Mesothelial cell of epicardium (in vitro differentiated cells): Measurements from ENCODE around the gene GK. TPM values are rescaled to one million over a fixed set of nuclear protein-coding genes. Genes with fewer than 3 reads are reported as not detected.

ENCODE experiments used
- DNase-seq, 2 experiments: peaks; one replicate each; pipeline ENCODE4 v3.0.0; 2021; ENCODE audit warnings: low spot score in 2 of 2; ENCODE audit not compliant: unreplicated experiment in 2 of 2
- H3K27ac Mint-ChIP-seq: 2 replicates; pipeline ENCODE4 v1.8.0; 2021; ENCODE audit warnings: mixed read lengths
- H3K27me3 Mint-ChIP-seq: 2 replicates; pipeline ENCODE4 v1.8.0; 2021; ENCODE audit warnings: low read depth, mixed read lengths
- H3K36me3 Mint-ChIP-seq: 2 replicates; pipeline ENCODE4 v1.8.0; 2021; ENCODE audit warnings: mixed read lengths
- H3K4me1 Mint-ChIP-seq: 2 replicates; pipeline ENCODE4 v1.8.0; 2021; ENCODE audit warnings: mixed read lengths
- H3K4me3 Mint-ChIP-seq: 2 replicates; pipeline ENCODE4 v1.8.0; 2021; ENCODE audit warnings: mild to moderate bottlenecking, moderate library complexity, mixed read lengths
- H3K9me3 Mint-ChIP-seq: 2 replicates; pipeline ENCODE4 v1.8.0; 2021; ENCODE audit warnings: mixed read lengths
- total RNA-seq: library from RNA; stranded (reverse); gene quantifications from 3 replicates; pipeline ENCODE4 v1.2.1, GENCODE V29; 2021
- TF ChIP-seq, protein P1 (sequence below): fragments of 200-600 bp; sonication (generic); IDR thresholded peaks from one replicate; pipeline ENCODE4 v1.5.0; 2021; ENCODE audit warnings: antibody characterized with exemption; ENCODE audit not compliant: unreplicated experiment

The GK gene
- total RNA-seq, 1 donor from 2014 or later = 8.0 TPM

DNA sequence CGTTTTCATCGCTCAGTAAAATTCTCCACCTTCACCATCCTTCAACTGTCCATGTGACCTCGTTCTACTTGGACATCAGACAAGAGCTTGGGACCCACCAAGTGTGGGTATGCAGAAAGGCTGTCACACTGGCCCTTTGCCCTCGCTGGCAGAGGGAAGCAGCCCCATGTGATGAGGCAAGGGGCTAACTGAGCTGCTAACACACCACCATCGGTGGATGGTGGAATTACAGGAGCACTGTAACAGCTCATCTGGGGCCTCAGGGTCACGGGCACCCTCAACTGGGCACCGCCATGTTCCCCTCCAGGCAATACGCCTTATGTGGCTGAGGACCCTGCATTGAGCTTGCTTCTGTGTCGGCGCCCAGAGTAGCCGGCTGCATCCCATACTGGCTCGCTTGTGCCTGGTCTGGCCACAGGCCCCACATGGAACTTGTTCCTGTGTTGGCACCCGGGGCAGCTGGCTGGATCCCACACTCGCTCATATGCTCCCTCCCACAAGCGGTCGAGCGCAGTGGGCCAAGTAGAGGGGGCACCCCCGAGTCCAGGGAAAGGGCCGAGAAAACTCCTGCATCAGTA lies 126.3 kb downstream of the GK start:
- Mint-ChIP-seq H3K9me3 (peaks cover 36% of the 10 kb centered on the region), H3K36me3 (peaks cover 2% of the 10 kb centered on the region), H3K27me3 (no peaks in the 10 kb centered on the region), H3K4me1 (no peaks in the 10 kb centered on the region), H3K27ac (no peak overlapping the region), H3K4me3 (no peak overlapping the region)
- no peak for DNase-seq
- TF ChIP-seq, protein P1, sequence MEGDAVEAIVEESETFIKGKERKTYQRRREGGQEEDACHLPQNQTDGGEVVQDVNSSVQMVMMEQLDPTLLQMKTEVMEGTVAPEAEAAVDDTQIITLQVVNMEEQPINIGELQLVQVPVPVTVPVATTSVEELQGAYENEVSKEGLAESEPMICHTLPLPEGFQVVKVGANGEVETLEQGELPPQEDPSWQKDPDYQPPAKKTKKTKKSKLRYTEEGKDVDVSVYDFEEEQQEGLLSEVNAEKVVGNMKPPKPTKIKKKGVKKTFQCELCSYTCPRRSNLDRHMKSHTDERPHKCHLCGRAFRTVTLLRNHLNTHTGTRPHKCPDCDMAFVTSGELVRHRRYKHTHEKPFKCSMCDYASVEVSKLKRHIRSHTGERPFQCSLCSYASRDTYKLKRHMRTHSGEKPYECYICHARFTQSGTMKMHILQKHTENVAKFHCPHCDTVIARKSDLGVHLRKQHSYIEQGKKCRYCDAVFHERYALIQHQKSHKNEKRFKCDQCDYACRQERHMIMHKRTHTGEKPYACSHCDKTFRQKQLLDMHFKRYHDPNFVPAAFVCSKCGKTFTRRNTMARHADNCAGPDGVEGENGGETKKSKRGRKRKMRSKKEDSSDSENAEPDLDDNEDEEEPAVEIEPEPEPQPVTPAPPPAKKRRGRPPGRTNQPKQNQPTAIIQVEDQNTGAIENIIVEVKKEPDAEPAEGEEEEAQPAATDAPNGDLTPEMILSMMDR = no peak

Other genes with a start within 250 kb of the GK start
- gene TASL, start 75.7 kb upstream of the GK start, total RNA-seq = not detected in 3 replicates
- gene TAB3, start 235.8 kb downstream of the GK start, total RNA-seq = 28.3 to 28.9 TPM (median 28.7 TPM) in 3 replicates